HG03439 (cell line): ENCODE measurements around the gene USP13.
"Not testable (repeated sequence)": the region's sequence is repeated elsewhere in the genome, so short reads cannot be mapped to it uniquely, and the experiment has no call there.

Experiments used
- ATAC-seq: cut with Tn5 transposase; IDR thresholded peaks from one replicate; pipeline ENCODE4 v1.9.1; 2021; ENCODE audit warnings: mild to moderate bottlenecking, moderate library complexity; ENCODE audit not compliant: unreplicated experiment

The USP13 gene

GRCh38 chr3:179652447-179653095, at the start of gene USP13:
USP13 (plus strand) TSS chr3:179653040; CDS start chr3:179653226, 186 bp downstream.
- ATAC-seq: peak; percentile 70

GRCh38 chr3:179603321-179603720, 49.5 kb upstream of the USP13 start:
- ATAC-seq: no peak

GRCh38 chr3:179603831-179604230, 49.0 kb upstream of the USP13 start:
- no peak for ATAC-seq

GRCh38 chr3:179604321-179605078, 48.3 kb upstream of the USP13 start, which contains the start of the genes MRPL47 and NDUFB5:
MRPL47 (minus strand) TSS chr3:179604638; CDS start chr3:179604624, 14 bp downstream.
NDUFB5 (plus strand) TSS chr3:179604794; CDS start chr3:179604816, 22 bp downstream.
- peak; percentile 95 for ATAC-seq

GRCh38 chr3:179606534-179607085, 46.2 kb upstream of the USP13 start:
- ATAC-seq: no peak

- ATAC-seq: peak; percentile 40
Measured at GRCh38 chr3:179608931-179609720, 43.7 kb upstream of the USP13 start.

- no peak for ATAC-seq
Measured at GRCh38 chr3:179610066-179610465, 42.8 kb upstream of the USP13 start.

- no peak for ATAC-seq
Measured at GRCh38 chr3:179613807-179614206, 39.0 kb upstream of the USP13 start.

GRCh38 chr3:179615458-179616173, 37.2 kb upstream of the USP13 start:
- no peak for ATAC-seq

- no peak for ATAC-seq
Measured at GRCh38 chr3:179622023-179622422, 30.8 kb upstream of the USP13 start.

- no peak for ATAC-seq
Measured at GRCh38 chr3:179624451-179624850, 28.4 kb upstream of the USP13 start.

GRCh38 chr3:179630753-179631451, 21.9 kb upstream of the USP13 start:
- ATAC-seq: no peak

GRCh38 chr3:179640469-179640868, 12.4 kb upstream of the USP13 start:
- ATAC-seq: no peak

- ATAC-seq: no peak
Measured at GRCh38 chr3:179642871-179643270, 10.0 kb upstream of the USP13 start.

GRCh38 chr3:179643837-179644236, 9.0 kb upstream of the USP13 start:
- ATAC-seq: not testable (repeated sequence)

GRCh38 chr3:179646177-179646576, 6.7 kb upstream of the USP13 start:
- no peak for ATAC-seq

- ATAC-seq: no peak
Measured at GRCh38 chr3:179651687-179652446, 973 bp upstream of the USP13 start.

- ATAC-seq: peak; percentile 60
Measured at GRCh38 chr3:179653096-179653797, 407 bp downstream of the USP13 start.
